ENCODE results near the gene HORMAD2.

The HORMAD2 gene

DNA sequence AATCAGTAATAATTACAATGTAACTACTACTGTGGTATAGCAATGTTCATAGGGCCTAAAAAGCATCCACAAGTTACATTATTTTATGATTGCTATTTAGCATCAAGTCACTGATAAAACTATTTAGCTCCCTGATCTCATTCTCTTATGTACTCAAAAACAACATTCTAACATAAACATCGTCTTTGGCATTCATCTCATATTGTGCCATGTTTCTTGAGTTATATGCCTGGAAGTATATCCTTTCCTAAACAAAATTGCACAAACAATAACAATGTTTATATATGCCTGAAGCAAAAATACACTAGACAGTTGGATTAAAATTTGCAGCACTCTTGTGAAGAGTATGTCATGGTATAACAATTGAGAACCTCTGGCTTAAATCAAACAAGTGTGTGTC, 34.1 kb downstream of the HORMAD2 start:
- DNase-seq, result no peak

DNA sequence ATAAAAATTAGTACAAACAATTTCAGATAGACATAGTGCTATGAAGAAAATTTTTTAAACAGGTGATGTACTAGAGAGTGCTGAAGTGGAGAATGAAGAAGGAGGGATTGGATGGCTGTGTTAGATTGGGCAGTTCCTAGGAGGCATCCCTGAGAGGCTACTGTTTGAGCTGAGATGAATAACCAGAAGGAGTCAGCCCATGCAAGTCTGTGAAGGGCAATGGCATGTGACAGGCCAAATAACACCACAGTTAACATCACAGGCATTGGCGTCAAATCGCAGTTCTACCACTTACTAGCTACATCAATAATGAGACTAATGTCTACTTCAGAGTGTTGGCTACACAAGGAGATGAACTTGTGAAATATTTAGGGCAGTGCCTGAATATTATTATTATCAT, 35.4 kb downstream of the HORMAD2 start:
- peak; percentile 35 for DNase-seq

DNA sequence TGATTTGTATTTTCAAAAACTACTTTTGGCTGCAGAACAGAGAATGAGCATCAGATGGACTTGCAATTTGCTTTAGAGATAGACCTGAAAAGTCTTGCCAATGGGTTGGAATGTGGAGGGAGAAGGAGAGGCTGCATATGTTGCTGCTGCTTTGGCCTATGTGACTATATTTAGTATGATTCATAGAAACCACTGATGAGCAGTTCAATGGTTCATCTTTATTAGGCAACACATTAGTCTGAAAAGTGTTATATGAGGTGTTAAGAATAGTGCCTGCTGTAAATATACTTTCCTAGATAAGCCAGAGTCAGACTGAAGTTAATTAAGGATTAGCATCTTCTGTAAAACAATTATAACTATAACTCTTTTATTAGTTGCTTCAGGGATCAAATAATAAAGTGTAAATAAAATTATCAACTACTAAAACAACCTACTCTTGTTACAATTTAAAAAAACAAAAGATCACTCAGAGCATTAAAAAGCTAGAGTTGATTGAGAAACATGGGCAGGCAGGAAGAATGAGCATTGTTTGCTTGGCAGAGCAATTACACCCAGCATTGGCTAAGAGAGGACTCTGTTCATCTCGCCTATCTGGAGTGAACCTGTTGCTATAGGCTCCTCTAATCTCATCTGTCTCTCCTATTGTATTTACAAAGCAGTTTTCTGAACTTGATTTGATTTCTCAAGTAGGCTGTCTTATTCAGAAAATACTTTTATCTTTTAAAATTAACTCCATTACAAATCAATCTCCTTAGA, 36.3 kb downstream of the HORMAD2 start:
- DNase-seq, result peak; percentile 58

DNA sequence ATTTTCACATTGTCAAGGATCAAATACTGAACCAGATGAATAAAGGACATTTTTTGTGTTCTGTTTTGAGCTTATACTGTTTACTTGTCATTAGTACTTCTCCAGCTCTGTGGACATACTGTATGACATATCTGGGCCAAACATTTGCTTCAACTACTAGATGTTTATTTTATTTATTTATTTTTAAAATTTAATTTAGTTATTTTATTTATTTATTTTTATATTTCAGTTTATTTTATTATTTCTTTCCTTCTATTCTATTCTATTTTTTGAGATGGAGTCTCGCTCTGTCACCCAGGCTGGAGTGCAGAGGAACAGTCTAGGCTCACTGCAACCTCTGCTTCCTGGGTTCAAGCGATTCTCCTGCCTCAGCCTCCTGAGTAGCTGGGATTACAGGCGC, 37.0 kb downstream of the HORMAD2 start:
- DNase-seq, result no peak

DNA sequence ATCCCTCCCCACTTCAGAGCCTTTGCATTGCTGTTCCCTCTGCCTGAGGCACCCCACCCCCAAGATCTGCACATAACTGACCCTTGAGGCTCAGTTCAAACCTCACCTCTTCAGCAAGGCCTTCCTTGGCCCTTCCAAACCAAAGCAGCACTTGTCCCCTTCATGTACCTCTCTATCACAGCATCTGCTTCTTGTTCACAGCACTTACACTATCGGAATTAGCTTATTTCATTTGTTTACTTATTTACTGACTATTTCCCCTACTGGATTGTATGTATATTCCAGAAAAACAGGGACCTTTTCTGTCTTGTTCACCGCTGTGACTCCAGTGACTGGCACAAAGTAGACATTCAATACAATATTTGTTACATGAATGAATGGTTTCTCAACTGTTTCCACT, 38.0 kb downstream of the HORMAD2 start:
- DNase-seq, result no peak

DNA sequence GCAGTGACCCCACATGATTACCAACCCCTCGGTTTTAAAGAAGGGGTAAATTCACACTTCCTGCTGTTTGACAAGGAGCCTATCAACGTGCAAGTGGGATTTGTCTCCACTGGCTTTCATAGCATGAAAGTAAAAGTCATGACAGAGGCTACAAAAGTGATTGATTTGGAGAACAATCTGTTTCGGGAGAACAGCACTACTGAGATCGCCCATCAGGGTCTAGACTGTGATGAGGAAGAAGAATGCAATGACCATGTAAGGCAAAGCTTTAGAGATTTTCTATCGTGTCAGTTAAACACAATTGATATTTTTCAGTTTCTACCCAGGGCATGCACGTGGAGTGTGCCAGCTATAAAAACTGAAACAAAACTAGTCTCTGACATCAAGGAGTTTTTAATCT, 41.7 kb downstream of the HORMAD2 start:
- DNase-seq, result no peak

DNA sequence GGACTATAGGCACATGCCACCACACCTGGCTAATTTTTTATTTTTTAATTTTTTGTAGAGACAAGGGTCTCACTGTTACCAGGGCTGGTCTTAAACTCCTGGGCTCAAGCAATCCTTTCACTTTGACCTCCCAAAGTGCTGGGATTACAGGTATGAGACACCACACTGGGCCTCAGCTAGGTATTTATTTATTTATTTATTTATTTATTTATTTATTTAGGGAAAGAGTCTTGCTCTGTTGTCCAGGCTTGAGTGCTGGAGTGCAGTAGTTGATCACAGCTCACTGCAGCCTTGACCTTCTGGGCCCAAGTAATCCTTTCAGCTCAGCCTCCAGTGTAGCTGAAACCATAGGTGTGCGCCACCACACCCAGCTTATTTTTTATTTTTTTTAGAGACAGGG, 43.2 kb downstream of the HORMAD2 start:
- no peak for DNase-seq

DNA sequence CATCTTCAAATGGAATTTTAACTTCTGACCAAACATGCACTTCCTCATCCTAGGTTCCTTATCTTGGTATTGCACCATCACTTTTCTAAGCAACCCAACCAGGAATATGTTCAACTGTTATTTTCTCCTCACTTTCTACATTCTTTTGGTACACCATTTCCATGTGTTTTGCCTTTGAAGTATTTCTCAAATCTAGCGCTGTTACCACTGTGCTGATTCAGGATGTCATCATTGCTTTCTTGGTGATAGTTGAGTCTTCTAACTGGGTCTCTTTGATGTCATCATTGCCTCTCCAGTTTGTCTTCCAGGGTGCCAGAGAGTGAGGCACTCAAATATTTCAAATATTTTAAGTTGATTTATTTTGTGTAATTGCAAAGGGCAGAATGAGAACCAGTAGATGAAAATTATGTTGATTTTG, 47.5 kb downstream of the HORMAD2 start:
- DNase-seq, result peak; percentile 9

DNA sequence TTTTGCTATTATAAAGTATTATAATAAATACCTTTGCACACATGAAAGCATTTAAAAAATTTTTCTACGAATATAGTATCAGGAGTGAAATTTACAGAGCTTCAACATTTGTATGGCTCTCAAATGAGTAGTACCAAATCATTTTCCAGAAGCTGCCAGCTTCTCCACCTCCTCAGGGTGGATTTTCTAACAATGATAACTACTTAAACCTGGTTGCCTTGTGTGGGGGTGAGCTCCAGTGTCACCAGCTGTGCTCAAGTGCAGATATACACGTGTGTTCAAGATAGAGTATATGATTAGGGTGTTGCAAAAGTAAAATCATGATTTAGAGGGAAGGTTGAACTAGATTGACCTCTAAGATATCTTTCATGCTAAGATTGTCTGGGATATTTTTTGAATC, 48.2 kb downstream of the HORMAD2 start:
- DNase-seq, result no peak

DNA sequence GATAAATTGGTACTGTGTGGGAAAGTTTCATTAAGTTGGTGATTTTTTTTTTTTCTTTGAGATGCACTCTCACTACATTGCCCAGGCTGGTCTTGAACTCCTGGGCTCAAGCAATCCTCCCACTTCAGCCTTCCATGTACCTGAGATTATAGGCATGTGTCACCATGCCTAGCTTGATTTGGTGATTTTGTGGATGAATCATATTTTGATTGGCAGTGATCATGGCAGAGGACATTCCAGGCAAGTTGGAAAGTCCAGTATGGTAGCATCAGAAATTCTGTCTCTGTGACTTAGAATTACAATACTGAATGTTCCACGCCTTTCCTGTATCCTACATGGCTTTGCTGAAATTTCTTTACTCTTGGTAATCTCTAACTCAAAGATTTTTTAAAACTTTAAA, 49.4 kb downstream of the HORMAD2 start:
- DNase-seq, result no peak

DNA sequence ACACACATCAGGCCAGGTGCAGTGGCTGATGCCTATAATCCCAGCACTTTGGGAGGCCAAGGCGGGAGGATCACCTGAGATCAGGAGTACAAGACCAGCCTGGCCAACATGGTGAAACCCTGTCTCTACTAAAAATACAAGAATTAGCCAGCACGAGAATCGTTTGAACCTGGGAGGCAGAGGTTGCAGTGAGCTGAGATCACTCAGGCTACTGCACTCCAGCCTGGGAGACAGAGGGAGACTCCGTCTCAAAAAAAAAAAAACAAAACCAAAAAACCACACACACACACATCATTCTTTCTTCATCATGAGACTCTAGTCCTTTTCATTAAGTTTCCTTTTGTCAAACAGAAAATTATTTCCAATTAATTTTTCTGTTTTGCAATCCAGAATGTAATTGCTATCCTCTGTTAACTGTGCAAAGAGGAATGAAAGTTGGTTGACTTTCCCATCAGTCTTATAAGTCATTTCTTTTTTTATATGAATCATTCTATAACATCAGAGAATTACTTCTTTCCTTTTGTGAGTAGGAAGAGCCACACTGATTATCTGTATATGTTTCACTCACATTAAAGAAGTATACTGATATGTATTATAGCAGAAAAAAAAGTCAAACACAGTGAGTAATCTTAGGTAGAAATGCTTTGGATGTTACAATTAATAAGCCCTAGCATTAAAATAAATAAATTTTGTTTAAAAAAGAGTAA, 52.2 kb downstream of the HORMAD2 start:
- DNase-seq, result no peak

DNA sequence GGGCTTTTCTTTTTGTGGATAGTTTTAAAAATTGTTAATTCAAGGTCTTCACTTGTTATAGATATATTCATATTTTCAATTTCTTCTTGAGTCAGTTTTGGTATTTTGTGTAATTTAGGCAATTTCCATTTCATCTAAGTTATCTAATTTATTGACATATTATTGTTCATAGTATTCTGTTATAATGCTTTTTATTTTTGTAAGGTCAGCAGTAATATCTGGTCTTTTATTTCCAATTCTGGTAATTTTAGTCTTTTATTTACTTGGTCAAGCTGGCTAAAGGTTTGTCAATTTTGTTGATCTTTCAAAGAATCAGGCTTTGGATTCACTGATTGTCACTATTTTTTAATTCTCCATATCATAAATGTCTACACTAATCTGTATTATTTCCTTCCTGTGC, 60.1 kb downstream of the HORMAD2 start:
- DNase-seq, result no peak

DNA sequence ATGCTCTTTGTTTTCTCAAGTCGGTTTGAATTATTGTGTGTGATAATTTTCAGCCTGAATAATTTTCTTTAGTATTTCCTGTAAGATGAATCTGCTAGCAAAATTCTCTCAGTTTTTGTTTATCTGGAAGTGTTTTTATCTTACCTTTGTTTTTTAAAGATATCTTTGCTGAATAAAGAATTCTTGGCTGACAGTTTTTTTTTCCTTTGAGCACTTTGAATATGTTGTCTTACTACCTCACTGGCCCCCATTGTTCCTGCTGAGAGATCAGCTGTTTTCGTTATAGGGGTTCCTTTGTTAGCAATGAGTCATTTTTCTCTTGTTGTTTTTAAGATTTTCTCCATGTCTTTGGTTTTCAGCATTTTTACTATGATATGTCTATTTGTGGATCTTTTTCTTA, 63.0 kb downstream of the HORMAD2 start:
- DNase-seq, result no peak

DNA sequence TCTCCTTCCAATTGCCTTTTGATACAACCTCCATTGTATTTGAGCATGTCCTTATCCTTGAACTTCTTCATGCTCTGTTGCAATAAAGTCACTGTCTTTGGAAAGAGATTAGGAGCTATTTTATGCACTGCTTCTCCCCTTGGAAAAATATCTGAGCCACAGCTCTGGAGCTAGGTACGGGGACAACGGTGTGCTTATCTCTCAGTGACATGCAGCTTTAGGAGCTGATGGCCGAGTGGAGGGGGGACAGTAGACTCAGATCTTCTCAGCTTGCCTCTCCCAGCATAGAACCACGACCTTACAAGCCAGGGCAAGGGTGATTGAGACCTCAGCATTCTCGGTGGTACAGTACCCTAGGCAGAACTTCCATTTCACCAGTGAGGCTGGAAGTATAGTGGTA, 64.1 kb downstream of the HORMAD2 start:
- DNase-seq, result no peak

DNA sequence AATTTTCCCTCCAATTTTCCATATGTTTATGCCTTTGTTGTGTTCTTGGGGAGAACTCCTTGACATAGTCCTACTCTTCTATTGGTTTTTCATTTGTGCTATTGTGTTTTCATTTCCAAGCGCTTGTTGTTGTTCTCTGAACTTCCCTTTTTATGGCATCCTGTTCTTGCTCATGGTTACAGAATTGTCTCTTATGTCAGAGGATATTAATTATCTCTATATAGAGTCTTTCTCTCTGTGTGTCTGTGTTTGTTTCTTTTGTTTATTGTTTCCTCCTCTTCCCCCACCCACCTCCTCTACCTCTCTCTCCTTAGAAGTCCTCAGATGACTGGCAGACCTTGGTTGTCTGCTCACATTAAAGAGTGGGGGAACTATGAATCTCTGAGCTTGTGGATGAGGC, 69.9 kb downstream of the HORMAD2 start:
- no peak for DNase-seq

DNA sequence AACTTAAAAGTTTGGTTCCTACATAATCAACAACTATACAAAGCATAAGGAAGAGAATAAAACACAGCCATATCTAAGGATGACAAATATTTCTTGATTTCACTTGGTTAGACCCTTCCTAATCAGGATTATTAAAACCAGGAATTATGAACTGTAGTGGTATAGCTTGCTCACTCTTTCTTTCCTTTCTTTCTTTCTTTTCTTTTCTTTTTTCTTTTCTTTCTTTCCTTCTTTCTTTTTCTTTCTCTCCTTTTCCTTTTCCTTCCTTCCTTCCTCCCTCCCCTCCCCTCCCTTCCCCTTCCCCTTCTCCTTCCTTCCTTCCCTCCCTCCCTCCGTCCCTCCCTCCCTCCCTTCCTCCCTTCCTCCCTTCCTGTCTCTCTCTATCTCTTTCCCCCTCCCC, 78.0 kb downstream of the HORMAD2 start:
- DNase-seq, result no peak

DNA sequence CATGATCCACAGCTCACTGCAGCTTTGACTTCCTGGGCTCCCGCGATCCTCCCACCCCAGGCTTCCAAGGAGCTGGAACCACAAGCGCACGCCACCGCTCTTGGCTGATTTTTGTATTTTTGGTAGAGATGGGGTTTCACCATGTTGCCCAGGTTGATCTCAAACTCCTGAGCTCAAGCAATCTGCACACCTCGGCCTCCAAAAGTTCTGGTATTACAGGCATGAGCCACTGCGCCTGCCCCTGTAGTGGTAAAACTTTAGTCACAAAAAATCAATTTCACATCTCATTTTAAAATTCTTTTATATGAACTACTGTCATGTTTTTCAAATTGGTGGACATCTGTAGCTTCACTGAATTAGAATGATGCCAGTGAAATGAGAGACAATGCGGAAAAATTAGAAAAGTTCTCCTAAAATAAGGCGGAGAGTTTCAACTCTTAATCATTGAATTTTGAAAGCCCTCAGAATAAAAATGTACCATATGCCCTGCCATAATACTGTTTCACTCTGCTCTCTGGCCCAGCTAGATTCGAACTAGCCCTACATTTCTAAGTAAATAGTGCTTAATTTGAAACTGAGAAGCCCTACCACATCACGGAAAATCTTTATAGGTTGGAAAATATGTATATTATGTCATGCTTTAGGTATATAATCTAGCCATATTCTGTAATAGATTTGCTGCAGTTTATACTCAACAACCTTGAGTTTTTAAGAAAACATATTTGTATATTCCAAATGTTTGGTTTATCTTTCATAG, 78.7 kb downstream of the HORMAD2 start:
- DNase-seq, result peak; percentile 3

DNA sequence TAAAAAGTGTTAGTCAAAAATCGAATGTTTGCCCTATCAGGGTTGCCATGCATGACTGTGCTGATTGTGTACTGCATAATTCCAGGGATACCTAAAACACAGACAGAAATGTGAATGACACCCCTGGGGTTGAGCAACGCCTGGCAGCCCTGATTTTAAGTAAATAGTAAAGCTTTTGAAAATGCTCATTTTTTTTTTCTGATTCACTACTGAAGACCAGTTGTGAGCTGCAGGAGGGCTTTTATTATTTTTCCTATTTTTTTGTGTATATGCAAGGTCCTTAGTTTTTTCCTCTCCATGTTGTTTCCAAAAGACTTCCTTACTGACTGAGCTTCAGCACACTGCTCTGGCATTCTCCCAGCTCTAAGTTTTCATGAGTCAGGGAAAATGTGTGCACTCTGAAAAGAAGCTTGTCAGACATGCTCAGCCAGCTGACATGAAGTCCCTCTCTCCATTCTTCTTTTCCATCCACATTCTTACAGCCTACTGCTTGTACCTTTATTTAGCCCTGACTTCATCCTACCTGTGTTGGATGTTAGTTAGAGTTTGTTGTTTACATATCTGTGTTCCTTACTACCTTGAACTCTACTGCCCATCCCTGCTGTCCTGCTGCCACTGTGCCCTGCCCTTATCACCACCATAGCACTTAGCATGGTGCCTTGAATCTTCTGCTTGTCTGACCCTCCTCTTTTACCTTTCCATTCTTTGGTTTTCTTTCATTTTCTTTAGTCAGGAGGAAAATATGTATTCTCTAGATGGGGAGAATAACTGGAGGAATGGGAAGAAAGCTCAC, 79.5 kb downstream of the HORMAD2 start:
- peak; percentile 81 for DNase-seq

DNA sequence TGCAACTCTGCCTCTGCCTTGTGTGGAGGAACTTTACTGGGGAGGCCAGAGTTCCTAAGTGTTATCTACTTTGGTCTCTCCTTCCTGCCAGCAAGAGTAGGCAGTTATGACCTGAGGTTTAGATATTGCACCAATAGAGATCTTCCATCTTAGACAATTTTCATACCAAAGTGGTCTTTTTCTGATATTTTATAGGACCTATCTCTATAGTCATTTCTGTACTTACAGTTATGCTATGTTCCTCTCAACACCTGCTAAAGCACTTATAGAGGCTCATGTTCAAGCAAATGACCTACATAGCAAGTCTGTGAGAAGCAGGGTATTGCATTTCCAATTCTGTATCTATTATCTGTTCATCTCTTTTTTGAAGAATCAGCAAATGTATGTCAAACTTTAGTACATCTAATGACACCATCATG, 80.8 kb downstream of the HORMAD2 start:
- DNase-seq, result no peak

DNA sequence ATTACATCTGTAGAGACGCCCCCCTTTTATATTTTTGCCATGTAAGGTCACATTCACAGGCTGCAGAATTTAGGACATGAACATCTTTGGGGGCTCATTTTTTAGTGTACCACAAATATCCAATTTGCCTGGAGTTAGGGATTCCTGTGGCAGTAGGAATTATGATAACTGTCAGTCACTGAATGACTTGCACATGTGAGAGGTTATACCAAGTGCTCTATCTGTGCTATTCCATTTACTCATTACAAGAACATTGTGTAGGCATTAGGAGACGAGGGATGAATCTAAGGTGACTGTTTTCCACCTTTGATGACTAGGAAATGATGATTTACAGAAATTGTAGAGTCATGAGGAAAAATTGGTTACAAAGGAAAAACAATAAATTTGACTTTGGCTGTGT, 87.0 kb downstream of the HORMAD2 start:
- DNase-seq, result no peak

DNA sequence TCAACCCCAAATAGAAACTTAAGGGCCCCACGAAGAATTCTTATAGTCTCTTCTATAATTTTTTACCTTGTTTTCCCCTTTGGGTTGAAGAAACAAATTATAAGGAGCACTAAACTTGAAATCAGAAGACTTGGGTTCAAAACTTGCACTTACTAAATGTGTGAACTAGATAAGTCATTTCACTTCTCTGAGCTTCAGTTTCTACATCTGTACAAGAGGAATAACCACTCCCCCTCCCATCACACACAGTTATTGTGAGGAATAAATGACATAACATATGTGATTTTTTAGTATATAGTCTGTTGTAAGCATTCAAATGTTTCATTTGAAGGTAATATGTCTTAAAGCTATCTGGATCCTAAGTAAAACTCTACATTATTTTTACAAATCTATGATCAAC, 87.5 kb downstream of the HORMAD2 start:
- DNase-seq, result no peak

DNA sequence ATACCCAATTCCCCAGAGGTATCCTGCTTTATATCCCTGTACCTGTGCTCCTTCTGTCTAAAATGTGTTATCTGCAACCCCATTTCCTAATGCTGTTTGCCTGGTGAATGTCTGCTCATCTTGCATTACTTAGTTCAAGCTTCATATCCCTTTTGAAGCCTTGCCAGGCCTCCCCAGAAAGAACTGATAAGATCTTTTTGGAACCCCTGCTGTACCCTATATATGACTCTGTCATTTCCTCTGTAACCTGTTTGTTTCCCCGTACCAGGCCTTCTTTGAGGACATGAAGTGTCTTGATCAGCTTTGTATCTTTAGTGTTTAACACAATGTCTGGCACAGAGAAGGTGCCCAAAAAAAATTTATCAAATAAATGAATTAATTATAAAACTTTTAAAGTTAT, 88.7 kb downstream of the HORMAD2 start:
- no peak for DNase-seq

DNA sequence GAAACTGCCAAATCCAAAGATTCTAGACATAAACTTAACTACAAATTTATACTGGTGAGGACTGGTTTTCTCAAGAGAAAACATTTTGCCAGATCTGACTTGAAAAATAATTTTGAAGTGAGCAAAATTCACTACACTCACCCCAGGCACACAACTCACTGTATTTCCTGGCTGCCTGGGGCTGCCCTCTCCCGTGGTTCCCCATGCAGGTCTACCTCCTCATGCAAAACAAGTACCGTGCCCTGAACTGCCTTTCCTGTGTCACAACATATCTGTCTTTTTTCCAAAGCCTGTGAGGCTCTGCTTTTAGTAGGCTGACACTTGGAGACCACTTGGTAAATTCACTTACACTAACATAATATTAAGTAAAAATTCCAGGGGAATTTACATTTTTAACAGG, 89.9 kb downstream of the HORMAD2 start:
- no peak for DNase-seq
